Stimulated activated CD8-positive, alpha-beta memory T cell treated with anti-CD3 and anti-CD28 coated beads, Interleukin-7, amount 100 ng/mL, for 48 hours (primary cell): Measurements from ENCODE around the gene PDE4B.
"Not testable (repeated sequence)": the region's sequence is repeated elsewhere in the genome, so short reads cannot be mapped to it uniquely, and the experiment has no call there.

Source experiments
- DNase-seq, 2 donors: peaks; one replicate each; pipeline ENCODE4 v3.0.0-alpha.2; 2020; ENCODE audit warnings: low read depth in 1 of 2; ENCODE audit errors: extremely low read depth in 1 of 2

Gene PDE4B

GRCh38 chr1:66296951-66297350, 504.3 kb downstream of the PDE4B start:
- DNase-seq, result no peak

GRCh38 chr1:66298464-66298863, 505.8 kb downstream of the PDE4B start:
- DNase-seq, result no peak

GRCh38 chr1:66300280-66300971, 507.7 kb downstream of the PDE4B start:
- DNase-seq, result no peak

GRCh38 chr1:66300972-66301451, 508.3 kb downstream of the PDE4B start:
- no peak for DNase-seq

- no peak for DNase-seq
Observed at GRCh38 chr1:66302184-66302742, 509.6 kb downstream of the PDE4B start.

- DNase-seq, result no peak
Observed at GRCh38 chr1:66302815-66303214, 510.1 kb downstream of the PDE4B start.

GRCh38 chr1:66303646-66304045, 511.0 kb downstream of the PDE4B start:
- no peak for DNase-seq

- no peak for DNase-seq
Observed at GRCh38 chr1:66304128-66304527, 511.4 kb downstream of the PDE4B start.

GRCh38 chr1:66305927-66306326, 513.2 kb downstream of the PDE4B start:
- DNase-seq, result no peak

GRCh38 chr1:66309006-66309741, 516.5 kb downstream of the PDE4B start:
- DNase-seq, result no peak

GRCh38 chr1:66311092-66311491, 518.4 kb downstream of the PDE4B start:
- DNase-seq, result no peak

GRCh38 chr1:66311628-66312027, 518.9 kb downstream of the PDE4B start:
- DNase-seq, result no peak

- DNase-seq, result no peak
Observed at GRCh38 chr1:66312271-66312990, 519.7 kb downstream of the PDE4B start.

GRCh38 chr1:66313429-66313828, 520.7 kb downstream of the PDE4B start:
- DNase-seq, result no peak

- DNase-seq, result no peak
Observed at GRCh38 chr1:66315671-66316070, 523.0 kb downstream of the PDE4B start.

GRCh38 chr1:66316464-66317247, 524.0 kb downstream of the PDE4B start:
- DNase-seq, result no peak

- no peak for DNase-seq
Observed at GRCh38 chr1:66317248-66317515, 524.5 kb downstream of the PDE4B start.

- DNase-seq, result no peak
Observed at GRCh38 chr1:66320231-66320630, 527.5 kb downstream of the PDE4B start.

- DNase-seq, result not testable (repeated sequence)
Observed at GRCh38 chr1:66322462-66322861, 529.8 kb downstream of the PDE4B start.

GRCh38 chr1:66323958-66324625, 531.4 kb downstream of the PDE4B start:
- no peak for DNase-seq
